ENCODE data around the gene NPC2.

DNA sequence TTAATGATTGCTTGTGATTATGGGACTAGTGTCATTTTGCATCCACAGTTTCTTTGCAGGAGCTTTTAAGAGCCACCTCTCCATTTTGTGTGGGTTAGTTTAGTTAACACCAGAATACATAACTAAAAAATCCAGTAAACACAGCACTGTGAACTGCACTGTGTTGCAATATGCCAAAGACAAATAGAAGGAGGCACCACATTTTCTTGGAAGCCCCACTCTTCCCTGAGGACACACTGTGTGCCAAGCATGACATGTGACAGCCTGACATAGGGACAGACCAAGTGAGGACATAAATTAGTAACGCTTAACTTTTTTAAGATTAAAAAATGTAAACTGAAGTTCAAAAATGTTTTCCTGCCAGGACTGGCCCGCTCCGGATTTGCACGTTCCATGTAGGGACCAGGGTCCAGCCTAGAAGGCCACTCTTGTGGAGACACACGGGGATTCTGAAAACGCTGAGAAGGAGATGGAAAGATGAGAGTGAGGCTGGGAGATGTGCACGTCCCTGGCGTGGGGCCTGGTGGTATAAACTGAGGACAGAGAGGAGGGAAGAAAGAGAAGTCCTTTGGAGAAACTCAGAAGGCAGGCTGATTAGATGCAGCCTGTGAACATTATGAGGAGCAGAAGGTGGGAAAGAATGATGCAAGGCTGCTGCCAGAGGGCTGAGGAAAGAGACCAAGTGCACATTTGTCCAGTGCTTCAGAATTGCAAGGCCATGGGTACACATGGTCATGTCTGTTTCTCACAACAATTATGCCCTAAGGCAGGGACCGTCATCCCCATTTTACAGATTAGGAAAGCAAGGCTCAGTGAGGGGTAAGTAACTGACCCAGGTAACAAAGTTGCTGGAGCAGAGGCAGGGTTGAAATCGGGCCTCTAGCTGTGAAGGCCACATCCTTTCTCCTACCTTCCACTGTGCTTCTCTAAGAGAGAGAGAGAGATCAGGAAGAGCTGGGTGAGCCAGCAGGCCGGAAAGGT is 45.6 kb upstream of the NPC2 start:
- no peak for TF ChIP-seq POLR2A (IDR thresholded peaks at IDR 0.05; ENCODE audit: low read length)
- TF ChIP-seq HEYL (CRISPR knock-in tag; IDR thresholded peaks at IDR 0.05), result no peak

All from A549 (cell line).